Pulmonary artery endothelial cell (primary cell): ENCODE results near the gene CUTC. TPM values are rescaled to one million over a fixed set of nuclear protein-coding genes. Genes with fewer than 3 reads are reported as not detected.
"Not testable (repeated sequence)": the region's sequence is repeated elsewhere in the genome, so short reads cannot be mapped to it uniquely, and the experiment has no call there.

Source experiments
- DNase-seq: peaks from one replicate; pipeline ENCODE4 v3.0.0-alpha.2; 2011; ENCODE audit warnings: low read depth, low spot score
- total RNA-seq: library from RNA; depleted of rRNA; stranded (reverse); fragments of >200 nt; gene quantifications from 2 replicates; pipeline ENCODE4 v1.2.3, GENCODE V29; 2014

The CUTC gene, protein sequence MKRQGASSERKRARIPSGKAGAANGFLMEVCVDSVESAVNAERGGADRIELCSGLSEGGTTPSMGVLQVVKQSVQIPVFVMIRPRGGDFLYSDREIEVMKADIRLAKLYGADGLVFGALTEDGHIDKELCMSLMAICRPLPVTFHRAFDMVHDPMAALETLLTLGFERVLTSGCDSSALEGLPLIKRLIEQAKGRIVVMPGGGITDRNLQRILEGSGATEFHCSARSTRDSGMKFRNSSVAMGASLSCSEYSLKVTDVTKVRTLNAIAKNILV
- 28.6 and 41.9 TPM in 2 replicates for total RNA-seq

DNA sequence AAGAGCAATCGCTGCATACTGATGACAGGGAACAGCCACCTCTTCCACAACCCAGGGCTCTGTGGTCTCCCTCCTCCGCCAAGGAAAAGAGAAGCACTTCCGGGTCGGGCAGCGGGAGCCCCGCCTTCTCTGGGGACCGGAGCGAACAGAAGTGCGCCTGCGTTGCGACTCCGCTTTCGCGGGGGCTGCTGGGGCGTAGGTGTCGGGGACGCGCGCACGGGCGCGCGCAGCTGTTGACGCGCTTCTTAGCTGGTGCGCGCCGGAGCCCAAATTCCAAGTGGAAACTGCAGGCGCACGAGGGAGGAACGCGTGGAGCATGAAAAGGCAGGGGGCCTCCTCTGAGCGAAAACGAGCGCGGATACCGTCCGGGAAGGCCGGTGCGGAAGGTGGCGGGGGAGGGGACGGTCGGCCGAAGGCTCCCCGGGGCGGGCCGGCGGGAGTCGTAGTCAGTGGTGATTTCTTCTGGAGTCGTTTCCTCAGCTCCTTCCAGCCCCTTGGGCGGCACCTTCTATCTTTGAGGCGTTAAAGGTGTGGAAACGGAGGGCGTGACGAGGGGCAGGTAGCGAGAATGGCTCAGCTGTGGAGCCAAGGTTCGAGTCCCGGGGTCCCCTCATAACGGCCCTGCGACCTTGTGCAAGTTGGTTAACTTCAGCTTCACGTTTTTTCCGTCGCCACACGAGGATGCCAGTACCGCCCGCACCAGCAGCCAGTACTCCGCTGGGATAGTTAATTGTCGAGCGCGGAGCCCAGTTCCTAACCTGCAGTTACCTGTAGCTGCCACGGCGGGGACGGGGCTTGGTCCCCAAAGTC lies at the start of gene CUTC, which contains the start of gene COX15:
TSS of gene CUTC (plus strand) at position 202 of the 810 bp plus-strand sequence. CDS start at position 317, 115 bp downstream.
TSS of gene COX15 (minus strand) at position 95 of the 810 bp plus-strand sequence. CDS start at position 17, 78 bp downstream.
- DNase-seq, result peak; percentile 88

DNA sequence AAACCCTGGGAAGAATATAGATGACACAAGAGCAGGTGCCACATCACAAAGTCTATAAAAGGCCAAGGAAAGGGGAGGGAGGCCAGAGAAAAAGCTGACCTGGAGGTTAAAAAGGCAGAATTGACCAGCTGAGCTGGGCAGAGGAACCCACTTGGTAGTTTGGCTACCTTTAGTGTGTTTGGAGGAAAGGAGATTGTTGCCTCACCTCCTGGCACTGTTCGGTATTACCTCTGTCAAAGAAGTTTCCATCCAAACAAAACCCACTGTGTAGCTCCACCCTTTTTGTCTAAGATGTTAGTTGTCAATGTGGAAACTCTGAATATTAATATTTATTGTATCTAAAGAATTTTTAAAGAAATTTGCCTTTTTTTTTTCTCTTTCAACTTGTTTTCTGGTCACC lies 49.3 kb upstream of the CUTC start:
- DNase-seq, result no peak

DNA sequence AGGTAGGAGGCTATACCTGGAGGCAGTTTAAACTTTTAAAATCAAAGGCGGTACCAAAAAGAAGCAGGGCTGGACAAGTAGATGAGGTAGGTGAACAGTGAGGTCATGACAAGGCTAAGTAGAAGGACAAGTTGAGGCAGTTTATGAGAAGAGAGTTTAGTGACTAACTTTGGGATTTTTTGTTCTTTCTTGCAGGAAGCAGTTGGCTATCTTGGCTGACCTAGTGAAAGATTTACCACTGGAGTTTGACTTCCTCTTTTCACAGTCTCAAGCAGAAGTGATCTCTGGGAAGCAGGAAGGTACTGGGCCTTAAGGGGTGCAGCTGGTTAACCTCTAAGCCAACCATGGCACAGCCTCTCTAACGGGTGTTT lies 46.5 kb upstream of the CUTC start:
- DNase-seq, result no peak

GRCh38 chr10:99689461-99689860 lies 42.6 kb upstream of the CUTC start:
- DNase-seq, result no peak

GRCh38 chr10:99693933-99694583 lies 38.0 kb upstream of the CUTC start:
- no peak for DNase-seq

GRCh38 chr10:99695761-99696160 lies 36.3 kb upstream of the CUTC start:
- no peak for DNase-seq

DNA sequence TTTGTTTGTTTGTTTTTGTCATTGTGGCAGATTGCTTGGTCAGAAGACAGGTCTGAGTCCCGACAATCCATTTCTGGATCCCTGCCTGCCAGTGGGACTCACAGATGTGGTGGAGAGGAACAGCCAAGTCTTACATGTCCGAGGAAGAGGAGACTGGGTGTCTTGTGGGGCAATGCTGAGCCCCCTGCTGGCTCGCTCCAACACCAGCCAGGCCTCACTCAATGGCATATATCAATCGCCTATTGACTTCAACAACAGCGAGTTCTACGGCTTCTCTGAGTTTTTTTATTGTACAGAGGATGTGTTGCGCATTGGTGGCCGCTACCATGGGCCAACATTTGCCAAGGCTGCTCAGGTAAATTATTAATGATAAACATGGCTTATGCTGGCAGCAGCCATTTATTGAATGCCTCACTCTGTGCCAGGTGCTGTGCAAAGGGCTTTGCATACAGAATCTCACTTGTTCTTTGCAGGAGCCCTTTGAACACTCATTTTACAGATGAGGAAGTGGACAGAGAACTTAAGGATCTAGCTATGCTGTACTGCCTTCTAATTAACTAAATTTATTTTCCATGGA lies 33.4 kb upstream of the CUTC start:
- no peak for DNase-seq

- DNase-seq, result no peak
Observed at GRCh38 chr10:99700649-99701048, 31.4 kb upstream of the CUTC start.

DNA sequence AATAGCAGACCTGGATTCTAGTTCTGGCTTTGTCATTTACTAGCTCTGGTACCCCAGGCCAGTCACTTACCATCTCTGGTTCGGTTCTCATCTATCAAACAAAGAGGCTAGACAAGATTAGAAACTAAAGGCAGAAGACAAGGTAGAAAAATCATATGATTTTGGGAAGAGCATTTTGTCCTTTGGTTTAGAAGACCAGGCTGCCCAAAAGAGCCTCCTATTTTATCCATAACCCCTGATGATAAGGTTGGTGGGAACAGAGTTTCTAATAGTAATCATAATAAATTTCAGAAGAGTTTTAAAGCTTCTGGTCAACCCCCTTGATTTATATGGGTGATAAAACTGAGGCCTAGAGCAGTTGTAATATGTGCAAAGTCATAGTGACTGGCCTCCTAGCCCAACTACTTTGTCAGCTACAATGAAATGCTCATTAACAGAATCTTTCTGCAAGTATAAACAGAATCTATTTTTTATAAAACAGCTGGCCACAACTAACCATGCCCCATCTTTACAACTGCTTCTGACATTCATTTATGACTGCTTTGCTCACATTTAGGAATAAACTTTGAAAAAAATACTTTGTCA lies 23.5 kb upstream of the CUTC start:
- no peak for DNase-seq

DNA sequence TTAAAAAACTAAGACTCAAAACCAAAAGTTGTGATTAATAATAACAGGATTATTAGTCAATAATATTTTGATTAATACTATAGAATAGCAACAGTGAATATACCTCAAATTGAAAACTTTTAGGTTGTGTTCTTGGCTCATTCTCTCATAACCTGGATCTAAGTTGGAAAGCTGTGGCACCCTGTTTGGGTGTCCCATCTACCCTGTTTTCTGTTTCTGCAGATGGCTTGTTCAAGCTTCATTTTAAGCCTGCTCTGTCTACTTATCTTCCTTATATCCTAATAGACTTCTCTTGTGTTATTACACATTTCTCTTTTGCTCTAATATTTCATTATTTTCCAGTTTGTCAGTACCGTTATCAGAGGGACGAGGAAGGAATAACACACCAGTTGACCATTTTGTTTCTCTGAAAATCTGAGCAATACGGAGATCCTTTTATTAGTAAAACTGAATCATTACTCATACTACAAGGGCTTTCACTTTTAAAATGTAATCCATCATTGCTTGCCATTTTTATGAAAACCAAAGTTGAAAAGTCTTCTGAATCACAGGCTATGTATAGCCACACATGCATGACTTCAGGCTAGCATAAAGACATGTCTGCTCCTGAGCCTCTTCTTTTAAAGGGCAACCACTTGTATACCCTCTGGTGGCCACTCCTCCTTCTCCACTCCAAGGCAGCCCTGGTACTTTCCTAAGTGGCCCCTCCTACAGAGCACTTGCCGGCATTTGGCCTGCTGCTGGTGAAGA lies 22.4 kb upstream of the CUTC start:
- no peak for DNase-seq

- peak; percentile 13 for DNase-seq
Observed at GRCh38 chr10:99711129-99711719, 20.8 kb upstream of the CUTC start.

DNA sequence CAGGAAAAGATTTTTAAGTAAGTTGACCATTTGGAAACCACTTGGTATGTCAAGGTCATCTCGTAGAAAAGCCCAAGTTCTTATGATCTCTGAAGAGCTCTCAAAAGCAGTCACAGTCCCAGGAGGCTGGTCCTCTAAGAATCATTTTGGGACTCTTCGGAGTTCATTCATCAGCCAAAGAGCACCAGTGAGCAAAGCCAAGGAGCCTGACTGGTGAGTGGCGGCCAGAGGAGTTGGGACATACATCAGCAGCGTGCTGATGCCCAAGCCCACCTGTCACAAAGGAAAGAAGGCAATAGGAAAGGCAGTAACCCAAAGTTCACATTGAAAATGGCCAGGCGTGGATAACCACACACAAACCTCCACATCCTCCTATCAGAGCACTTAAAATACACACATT lies 17.6 kb upstream of the CUTC start:
- DNase-seq, result no peak

DNA sequence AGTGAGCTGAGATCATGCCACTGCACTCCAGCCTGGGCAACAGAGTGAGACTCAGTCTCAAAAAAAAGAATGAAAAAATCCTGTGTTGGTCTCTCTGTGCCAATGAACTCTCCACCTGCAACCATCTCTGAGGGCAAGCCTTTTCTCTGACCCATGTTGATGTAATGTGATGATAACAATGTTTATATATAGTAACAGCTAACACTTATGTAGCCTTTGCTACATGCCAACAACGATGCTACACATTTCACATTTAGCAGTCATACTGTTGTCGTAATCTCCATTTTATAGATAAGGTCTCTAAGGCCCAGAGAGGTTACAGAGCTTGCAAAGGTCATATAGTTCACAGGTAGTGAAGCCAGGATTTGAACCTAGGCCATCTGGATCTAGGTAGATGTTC lies 11.6 kb upstream of the CUTC start:
- no peak for DNase-seq

DNA sequence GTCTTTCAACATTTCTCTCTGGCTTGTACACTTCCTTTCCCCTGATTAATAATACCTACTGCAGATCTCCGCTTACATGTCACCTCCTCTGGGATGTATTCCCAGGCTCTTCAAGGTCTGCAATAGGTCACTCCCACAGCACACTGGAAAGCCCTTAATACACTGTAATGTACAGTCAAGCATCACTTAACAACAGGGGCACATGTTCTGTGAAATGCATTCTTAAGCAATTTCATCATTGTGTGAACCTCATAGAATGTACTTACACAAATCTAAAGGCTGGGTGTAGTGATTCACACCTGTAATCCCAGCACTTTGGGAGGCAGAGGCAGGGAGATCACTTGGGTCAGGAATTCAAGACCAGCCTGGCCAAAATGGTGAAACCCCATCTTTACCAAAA lies 2.0 kb upstream of the CUTC start:
- DNase-seq, result no peak

DNA sequence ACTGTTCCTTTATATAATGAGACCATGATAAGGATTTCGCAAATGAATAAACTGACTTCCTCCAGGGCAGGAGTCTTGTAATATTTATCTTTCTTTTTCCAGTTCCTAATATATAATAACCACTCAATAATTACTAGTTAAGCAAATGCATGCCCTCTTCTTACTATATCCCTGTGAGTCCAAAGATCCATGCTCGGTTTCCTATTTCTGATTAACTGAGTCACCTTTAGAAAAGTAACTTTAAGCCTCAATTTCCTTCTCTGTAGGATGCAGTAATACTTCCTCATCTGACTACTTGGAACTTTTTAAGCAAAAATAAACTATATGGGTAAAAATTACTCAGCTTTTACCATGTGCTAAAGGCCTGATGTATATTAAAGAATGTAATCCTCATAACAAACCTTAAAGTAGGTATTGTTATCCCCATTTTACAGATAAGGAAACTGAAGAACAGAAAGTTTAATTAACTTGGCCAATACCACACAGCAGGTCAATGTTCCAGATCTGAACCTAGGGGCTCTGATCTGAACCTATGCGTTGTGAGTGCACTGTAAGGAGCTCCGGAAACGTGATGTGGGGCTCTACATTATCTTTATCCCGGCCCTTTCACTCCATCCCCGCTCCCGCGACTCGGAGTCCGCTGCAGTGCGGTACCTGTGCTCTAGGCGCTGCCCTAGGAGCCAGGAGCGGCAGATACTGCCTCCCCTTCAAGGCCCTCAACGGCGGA lies 565 bp upstream of the CUTC start:
- DNase-seq, result no peak

- DNase-seq, result no peak
Observed at GRCh38 chr10:99733366-99733765, 1.3 kb downstream of the CUTC start.

- DNase-seq, result not testable (repeated sequence)
Observed at GRCh38 chr10:99734111-99734510, 2.1 kb downstream of the CUTC start.

DNA sequence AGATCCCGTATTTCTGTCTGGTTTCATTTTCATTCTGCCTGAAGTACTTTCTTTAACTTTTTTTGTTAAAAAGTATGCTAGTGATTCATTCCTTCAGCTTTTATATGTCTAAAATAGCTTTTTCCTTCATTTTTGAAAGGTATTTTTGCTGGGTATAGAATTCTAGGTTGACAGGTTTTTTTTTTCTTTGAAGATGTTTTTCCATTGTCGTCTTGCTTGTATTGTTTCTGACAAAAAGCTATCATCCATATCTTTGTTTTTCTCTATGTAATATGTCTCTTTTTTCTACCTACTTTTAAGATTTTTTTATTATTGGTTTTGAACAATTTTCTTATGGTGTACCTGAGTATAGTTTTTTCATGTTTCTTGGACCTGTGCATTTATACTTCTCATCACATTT lies 8.2 kb downstream of the CUTC start:
- no peak for DNase-seq

DNA sequence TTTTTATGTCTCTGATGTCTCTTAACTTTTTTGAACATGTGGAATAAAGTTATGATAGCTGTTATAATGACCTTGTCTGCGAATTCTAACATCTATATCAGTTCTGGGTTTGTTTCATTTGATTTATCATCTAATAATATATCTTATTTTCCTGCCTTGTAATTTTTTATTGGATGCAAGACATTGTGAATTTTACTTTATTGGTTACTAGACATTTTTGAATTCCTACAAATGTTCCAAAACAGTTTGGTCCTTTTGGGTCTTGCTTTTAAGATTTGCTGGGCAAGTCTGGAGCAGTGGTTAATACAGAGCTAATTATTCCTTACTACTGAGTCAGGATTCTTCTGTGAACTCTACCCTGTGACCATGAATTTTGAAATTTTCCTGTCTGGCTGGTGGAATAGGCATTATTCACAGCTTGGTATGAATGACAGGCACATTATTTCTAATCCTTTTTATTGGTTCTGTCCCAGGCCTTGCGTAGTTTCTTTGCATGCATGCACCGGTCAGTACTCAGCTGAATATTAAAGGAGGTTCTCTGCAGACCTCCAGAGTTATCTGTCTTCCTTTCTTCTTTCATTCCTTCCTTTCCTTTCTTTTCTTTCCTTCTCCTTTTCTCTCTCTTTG lies 9.0 kb downstream of the CUTC start:
- DNase-seq, result no peak
